Ishikawa (cell line): Measurements from ENCODE around the gene LY86.

Experiments used
- CEBPB ChIP-seq: IDR thresholded peaks from 2 replicates; pipeline ENCODE4 v1.6.1; 2012
- EGR1 ChIP-seq: IDR thresholded peaks from 2 replicates; pipeline ENCODE4 v1.6.1; 2012
- FOXM1 ChIP-seq: IDR thresholded peaks from 2 replicates; pipeline ENCODE4 v1.6.1; 2012; ENCODE audit warnings: low read depth, borderline replicate concordance
- MAX ChIP-seq: IDR thresholded peaks from 2 replicates; pipeline ENCODE4 v1.6.1; 2012
- NFIC ChIP-seq: IDR thresholded peaks from 2 replicates; pipeline ENCODE4 v1.6.1; 2012
- RAD21 ChIP-seq: IDR thresholded peaks from 2 replicates; pipeline ENCODE4 v1.6.1; 2012; ENCODE audit warnings: low read depth
- REST ChIP-seq: IDR thresholded peaks from 2 replicates; pipeline ENCODE4 v1.6.1; 2012; ENCODE audit warnings: low read depth, mild to moderate bottlenecking
- TAF1 ChIP-seq: IDR thresholded peaks from 2 replicates; pipeline ENCODE4 v1.6.1; 2012; ENCODE audit warnings: low read depth, mild to moderate bottlenecking
- TCF12 ChIP-seq: IDR thresholded peaks from 2 replicates; pipeline ENCODE4 v1.6.1; 2012; ENCODE audit warnings: low read depth
- TEAD4 ChIP-seq: IDR thresholded peaks from 2 replicates; pipeline ENCODE4 v1.6.1; 2012
- YY1 ChIP-seq: IDR thresholded peaks from 2 replicates; pipeline ENCODE4 v1.6.1; 2012; ENCODE audit warnings: low read depth

GRCh38 chr6:6654599-6655575 is 66.4 kb downstream of the LY86 start:
- TF ChIP-seq TAF1 (no peak), CEBPB (no peak), EGR1 (no peak), NFIC (no peak), RAD21 (no peak), REST (no peak), MAX (no peak), TCF12 (no peak), YY1 (no peak), TEAD4 (no peak), FOXM1 (no peak)
